Amniotic stem cell (primary cell): ENCODE results near the gene IKZF2.
"Not testable (repeated sequence)": the region's sequence is repeated elsewhere in the genome, so short reads cannot be mapped to it uniquely, and the experiment has no call there.

Experiments
- DNase-seq: peaks from one replicate; lab custom pipeline; 2025; lab: John Stamatoyannopoulos, UW

The IKZF2 gene

GRCh38 chr2:213032607-213033006 is 118.8 kb downstream of the IKZF2 start:
- DNase-seq, result no peak

GRCh38 chr2:213022987-213023386 is 128.4 kb downstream of the IKZF2 start:
- no peak for DNase-seq

- peak; percentile 29 for DNase-seq
These were observed 129.2 kb downstream of the IKZF2 start for GRCh38 chr2:213021971-213022899.

GRCh38 chr2:213020913-213021312 is 130.5 kb downstream of the IKZF2 start:
- not testable (repeated sequence) for DNase-seq

- DNase-seq, result no peak
These were observed 131.1 kb downstream of the IKZF2 start for GRCh38 chr2:213020268-213020667.

GRCh38 chr2:213019368-213019767 is 132.0 kb downstream of the IKZF2 start:
- DNase-seq, result no peak

GRCh38 chr2:213018340-213018901 is 133.0 kb downstream of the IKZF2 start:
- no peak for DNase-seq

GRCh38 chr2:213017404-213017803 is 134.0 kb downstream of the IKZF2 start:
- no peak for DNase-seq

- no peak for DNase-seq
These were observed 134.4 kb downstream of the IKZF2 start for GRCh38 chr2:213016984-213017351.

GRCh38 chr2:213016166-213016983 is 135.0 kb downstream of the IKZF2 start:
- no peak for DNase-seq

- DNase-seq, result no peak
These were observed 135.8 kb downstream of the IKZF2 start for GRCh38 chr2:213015387-213016165.

GRCh38 chr2:213013979-213014378 is 137.4 kb downstream of the IKZF2 start:
- DNase-seq, result no peak

GRCh38 chr2:213011505-213011904 is 139.9 kb downstream of the IKZF2 start:
- no peak for DNase-seq

- DNase-seq, result no peak
These were observed 141.2 kb downstream of the IKZF2 start for GRCh38 chr2:213010106-213010779.

- DNase-seq, result no peak
These were observed 144.0 kb downstream of the IKZF2 start for GRCh38 chr2:213007290-213007838.

- DNase-seq, result no peak
These were observed 147.1 kb downstream of the IKZF2 start for GRCh38 chr2:213004197-213004821.

- DNase-seq, result no peak
These were observed 149.0 kb downstream of the IKZF2 start for GRCh38 chr2:213002383-213002782.

- no peak for DNase-seq
These were observed 150.0 kb downstream of the IKZF2 start for GRCh38 chr2:213001297-213001910.

- no peak for DNase-seq
These were observed 152.6 kb downstream of the IKZF2 start for GRCh38 chr2:212998626-212999359.
